Chondrocyte (in vitro differentiated cells): Measurements from ENCODE around the gene RAD51B. TPM values are rescaled to one million over a fixed set of nuclear protein-coding genes. Genes with fewer than 3 reads are reported as not detected.
A peak's percentile ranks its signal among the peaks of the same experiment; 100 is the strongest.

Source experiments
- DNase-seq: peaks from one replicate; pipeline ENCODE4 v3.0.0; 2021; ENCODE audit warnings: mixed read lengths, low spot score
- H3K27ac Mint-ChIP-seq: one replicate; pipeline ENCODE4 v1.8.0; 2021; ENCODE audit warnings: mild to moderate bottlenecking, moderate library complexity, mixed read lengths; ENCODE audit not compliant: unreplicated experiment
- H3K27me3 Mint-ChIP-seq: 2 replicates; pipeline ENCODE4 v1.8.0; 2021; ENCODE audit warnings: low read depth, mixed read lengths
- H3K36me3 Mint-ChIP-seq: 2 replicates; pipeline ENCODE4 v1.8.0; 2021; ENCODE audit warnings: low read depth, mixed read lengths
- H3K4me1 Mint-ChIP-seq: 2 replicates; pipeline ENCODE4 v1.8.0; 2021; ENCODE audit warnings: low read depth, mild to moderate bottlenecking, mixed read lengths
- H3K4me3 Mint-ChIP-seq: one replicate; pipeline ENCODE4 v1.8.0; 2021; ENCODE audit warnings: mild to moderate bottlenecking, moderate library complexity, mixed read lengths; ENCODE audit not compliant: unreplicated experiment
- H3K9me3 Mint-ChIP-seq: 2 replicates; pipeline ENCODE4 v1.8.0; 2021; ENCODE audit warnings: low read depth, mixed read lengths
- CTCF ChIP-seq: fragments of 200-600 bp; sonication (generic); IDR thresholded peaks from 2 replicates; pipeline ENCODE4 v1.5.0; 2021; ENCODE audit warnings: antibody characterized with exemption, mild to moderate bottlenecking, moderate library complexity
- total RNA-seq: library from RNA; stranded (reverse); gene quantifications from 3 replicates; pipeline ENCODE4 v1.2.1, GENCODE V29; 2021

RAD51B gene
- total RNA-seq, 1 donor from 2014 or later = 8.2 TPM

- TF ChIP-seq CTCF = no peak
- Mint-ChIP-seq H3K27me3 (no peaks in the 10 kb centered on the region), H3K4me1 (peaks cover 43% of the 10 kb centered on the region), H3K4me3 (no peak overlapping the region), H3K27ac (peak overlapping the region; percentile 42), H3K9me3 (peaks cover 6% of the 10 kb centered on the region), H3K36me3 (peaks cover 4% of the 10 kb centered on the region)
- no peak for DNase-seq
Measured at GRCh38 chr14:67944605-67945004, 125.0 kb downstream of the RAD51B start.

GRCh38 chr14:67949771-67950170, 130.2 kb downstream of the RAD51B start:
- no peak overlapping the region for H3K4me3 Mint-ChIP-seq
- TF ChIP-seq CTCF = no peak
- H3K4me1 Mint-ChIP-seq = peaks cover 5% of the 10 kb centered on the region
- peaks cover 11% of the 10 kb centered on the region for H3K36me3 Mint-ChIP-seq
- peaks cover 17% of the 10 kb centered on the region for H3K9me3 Mint-ChIP-seq
- no peak overlapping the region for H3K27ac Mint-ChIP-seq
- no peaks in the 10 kb centered on the region for H3K27me3 Mint-ChIP-seq
- DNase-seq = no peak

- no peaks in the 10 kb centered on the region for H3K27me3 Mint-ChIP-seq
- no peak for TF ChIP-seq CTCF
- DNase-seq = no peak
- H3K36me3 Mint-ChIP-seq = peaks cover 11% of the 10 kb centered on the region
- no peak overlapping the region for H3K4me3 Mint-ChIP-seq
- no peak overlapping the region for H3K27ac Mint-ChIP-seq
- H3K4me1 Mint-ChIP-seq = no peaks in the 10 kb centered on the region
- peaks cover 17% of the 10 kb centered on the region for H3K9me3 Mint-ChIP-seq
Measured at GRCh38 chr14:67950386-67950785, 130.8 kb downstream of the RAD51B start.

GRCh38 chr14:67951529-67952135, 132.1 kb downstream of the RAD51B start:
- no peak for DNase-seq
- H3K27ac Mint-ChIP-seq = no peak overlapping the region
- H3K36me3 Mint-ChIP-seq = peaks cover 11% of the 10 kb centered on the region
- no peaks in the 10 kb centered on the region for H3K27me3 Mint-ChIP-seq
- H3K4me1 Mint-ChIP-seq = no peaks in the 10 kb centered on the region
- TF ChIP-seq CTCF = no peak
- H3K9me3 Mint-ChIP-seq = peaks cover 17% of the 10 kb centered on the region
- no peak overlapping the region for H3K4me3 Mint-ChIP-seq

GRCh38 chr14:67952381-67952780, 132.8 kb downstream of the RAD51B start:
- H3K36me3 Mint-ChIP-seq = peaks cover 11% of the 10 kb centered on the region

More at GRCh38 chr14:67952381-67952780, 132.8 kb downstream of the RAD51B start:
- no peak overlapping the region for H3K4me3 Mint-ChIP-seq
- no peak for DNase-seq
- H3K27ac Mint-ChIP-seq = no peak overlapping the region
- no peaks in the 10 kb centered on the region for H3K4me1 Mint-ChIP-seq
- H3K27me3 Mint-ChIP-seq = no peaks in the 10 kb centered on the region
- peaks cover 17% of the 10 kb centered on the region for H3K9me3 Mint-ChIP-seq
- no peak for TF ChIP-seq CTCF
